Activated T-helper 1 cell treated with anti-CD3 and anti-CD28 coated beads, Interleukin-2, amount 50 U/mL, for 16 hours (primary cell): ENCODE data around the gene FOXP1.
A peak's percentile ranks its signal among the peaks of the same experiment; 100 is the strongest.

Experiments used
- DNase-seq, 2 donors: peaks; one replicate each; pipeline ENCODE4 v3.0.0-alpha.2; 2020; ENCODE audit warnings: low read depth in 1 of 2, low spot score in 1 of 2

FOXP1 gene

DNA sequence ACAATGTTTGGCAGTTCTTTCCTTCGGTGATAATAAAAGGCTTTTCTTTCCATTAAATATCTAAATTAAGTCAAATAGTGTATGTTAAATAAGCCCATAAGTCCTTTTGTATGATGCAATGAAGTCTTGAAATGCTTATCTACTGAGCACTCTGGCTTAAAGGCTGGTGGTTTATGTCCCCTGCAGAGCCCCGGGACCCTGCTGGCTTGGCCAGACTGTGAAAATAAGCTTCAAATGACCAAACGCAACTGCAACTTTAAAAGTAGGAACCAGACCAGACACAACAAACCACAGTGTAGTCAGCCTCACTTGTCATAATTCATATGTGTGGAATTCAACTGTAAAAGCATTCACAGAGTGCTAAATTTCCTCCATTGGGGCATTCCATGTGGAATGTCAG is 72.5 kb downstream of the FOXP1 start:
- DNase-seq = no peak

DNA sequence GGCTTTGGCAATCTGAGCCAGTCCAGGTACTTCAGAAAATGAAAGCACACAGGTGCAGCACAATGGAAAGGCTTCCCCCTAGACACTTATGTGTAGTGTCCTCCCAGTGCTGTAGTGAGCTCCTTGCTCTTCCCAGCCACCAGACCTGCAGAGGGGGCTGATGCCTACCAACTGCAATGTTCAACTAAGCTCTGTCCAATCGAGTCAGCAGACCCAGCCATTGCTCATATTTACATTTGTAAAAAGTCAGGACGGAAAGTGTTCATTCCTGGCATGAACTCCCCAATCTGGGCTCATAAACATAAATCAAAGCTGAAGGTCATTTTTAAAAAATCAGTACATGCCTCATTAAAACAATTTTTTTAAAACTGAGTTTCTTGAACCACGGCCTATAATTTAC is 73.0 kb downstream of the FOXP1 start:
- no peak for DNase-seq

DNA sequence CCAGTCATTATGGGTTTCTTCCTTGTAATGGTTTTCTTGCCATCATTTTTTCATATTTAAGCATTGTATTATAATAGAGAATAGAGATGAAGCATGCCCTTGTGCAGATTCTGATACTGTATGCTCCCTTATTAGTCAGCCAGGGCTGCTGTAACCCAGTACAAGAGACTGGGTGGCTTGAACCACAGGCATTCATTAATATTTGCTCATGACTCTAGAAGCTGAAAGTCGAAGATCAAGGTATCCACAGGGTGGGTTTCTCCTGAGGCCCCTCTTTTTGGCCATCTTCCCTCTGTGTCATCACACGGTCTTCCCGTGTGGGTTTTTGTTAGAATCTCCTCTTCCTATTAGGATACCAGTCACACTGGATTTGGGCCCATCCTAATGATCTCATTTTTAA is 74.5 kb downstream of the FOXP1 start:
- DNase-seq = no peak

DNA sequence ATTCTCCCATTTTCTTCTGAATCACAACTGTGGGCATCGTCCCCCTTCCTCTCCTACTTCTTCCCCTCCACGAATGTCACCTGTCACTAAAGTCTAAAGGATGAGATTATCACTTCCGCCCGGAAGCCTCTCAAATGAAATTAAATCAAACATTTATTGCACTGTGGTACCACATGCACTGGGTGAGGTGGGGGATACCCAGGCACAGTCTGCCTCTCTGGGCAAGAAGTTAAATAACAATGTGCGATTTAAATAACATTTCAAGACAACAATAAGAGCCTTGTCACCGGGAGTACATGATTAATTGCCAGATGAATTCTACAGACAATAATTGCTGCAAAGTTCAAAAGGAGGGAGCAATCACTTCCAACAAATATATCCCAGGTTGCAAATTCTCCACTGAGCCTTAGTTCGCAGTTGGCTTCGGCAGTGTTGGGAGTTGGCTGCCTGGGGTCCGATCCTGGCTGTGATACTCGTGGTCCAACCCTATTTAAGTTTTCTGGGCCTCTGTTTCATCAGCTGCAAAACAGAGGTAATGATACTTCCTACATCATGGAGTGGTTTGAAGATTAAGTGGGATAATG is 77.7 kb downstream of the FOXP1 start:
- DNase-seq = no peak

DNA sequence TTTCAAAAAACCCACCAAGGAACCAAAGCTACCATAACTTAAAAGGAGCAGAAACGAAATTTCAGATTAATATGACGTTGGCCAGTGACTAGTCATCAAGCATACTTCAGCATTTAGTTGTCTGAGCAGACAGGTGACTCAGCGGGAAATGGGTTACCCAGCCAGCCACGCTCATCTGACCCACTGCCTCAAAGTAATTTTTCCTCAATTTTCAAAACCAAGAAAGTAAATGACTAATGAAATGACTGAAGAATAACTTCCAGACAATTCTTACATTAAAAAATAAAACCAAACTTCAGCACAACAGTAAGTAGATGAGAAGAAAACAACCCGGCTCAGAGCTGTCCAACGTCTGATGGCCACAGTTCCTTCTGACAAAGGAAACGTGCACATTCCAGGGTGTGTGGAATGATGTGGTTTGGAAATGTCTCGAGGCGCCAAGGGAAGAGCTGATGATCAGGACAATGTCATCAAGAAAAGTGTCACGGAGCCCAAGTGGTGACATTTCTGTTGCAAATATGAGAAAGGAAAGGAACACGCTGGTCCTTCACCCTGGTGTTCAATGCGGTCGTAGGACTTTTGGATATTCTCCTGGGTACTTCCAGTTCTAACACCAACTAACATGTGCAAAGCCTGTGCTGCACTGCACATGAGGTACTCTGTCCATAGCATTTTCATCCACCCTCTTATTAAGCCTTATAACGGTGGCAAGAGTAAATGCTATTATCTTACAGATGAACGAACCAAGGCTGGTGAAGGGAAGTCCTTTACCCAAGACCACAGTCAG is 79.1 kb downstream of the FOXP1 start:
- DNase-seq = peak in 1 of 2 donors; percentile 26

DNA sequence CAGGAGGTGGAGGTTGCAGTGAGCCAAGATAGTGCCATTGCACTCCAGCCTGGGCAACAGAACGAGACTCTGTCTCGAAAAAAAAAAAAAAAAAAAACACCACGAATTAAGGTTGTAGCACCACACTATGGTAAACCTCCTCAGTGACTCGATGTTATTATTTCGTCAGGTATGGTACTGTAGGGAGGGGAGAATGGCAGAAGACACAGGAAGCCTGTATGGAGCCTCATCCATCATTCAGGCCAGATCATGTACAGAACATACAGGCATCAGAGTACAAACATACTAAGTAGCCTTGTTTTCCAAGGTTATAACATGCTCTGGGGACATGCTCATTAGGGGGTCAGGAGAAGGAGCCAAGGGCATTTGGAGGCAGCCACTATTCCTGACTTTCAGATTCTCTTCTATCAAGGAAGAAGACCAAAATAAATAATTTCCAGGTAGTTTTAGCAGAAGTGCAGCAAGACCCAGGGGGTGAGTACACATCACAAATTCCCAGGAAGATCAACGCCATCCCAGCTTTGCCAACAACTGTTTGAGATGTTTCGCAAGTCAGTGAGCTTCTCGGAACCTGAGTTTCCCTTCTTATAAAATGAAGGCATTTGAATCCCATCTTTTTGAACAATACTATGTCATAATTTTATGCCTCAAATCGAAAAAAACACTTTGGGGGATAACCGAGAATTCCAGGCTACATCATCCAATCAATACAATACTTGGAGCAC is 79.8 kb downstream of the FOXP1 start:
- no peak for DNase-seq

DNA sequence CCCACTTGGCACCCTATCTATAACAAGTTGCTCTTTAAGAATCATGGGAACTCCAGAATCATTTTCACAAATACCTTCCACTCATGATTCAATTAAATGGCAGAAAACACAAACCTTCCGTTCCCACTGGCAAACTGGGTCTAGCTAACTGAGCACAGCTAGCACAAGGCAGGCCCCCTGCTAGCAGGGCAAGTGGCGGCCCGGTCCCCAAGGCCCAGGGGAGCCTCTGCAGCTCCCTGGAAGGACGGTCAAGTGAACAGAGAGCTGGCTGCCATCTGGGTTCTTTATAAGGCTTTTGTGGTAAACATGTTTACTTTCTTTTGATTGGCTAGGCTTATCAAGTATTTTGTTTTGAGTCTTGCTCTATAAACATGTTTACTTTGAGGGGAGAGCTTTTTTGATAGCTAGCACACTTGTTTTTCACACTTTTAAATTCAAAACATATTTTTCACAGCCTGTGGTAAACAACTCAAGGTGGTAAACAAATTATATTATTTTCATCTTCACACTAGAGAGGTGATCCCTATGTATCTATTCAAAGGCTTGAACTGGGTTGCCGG is 81.4 kb downstream of the FOXP1 start:
- no peak for DNase-seq

DNA sequence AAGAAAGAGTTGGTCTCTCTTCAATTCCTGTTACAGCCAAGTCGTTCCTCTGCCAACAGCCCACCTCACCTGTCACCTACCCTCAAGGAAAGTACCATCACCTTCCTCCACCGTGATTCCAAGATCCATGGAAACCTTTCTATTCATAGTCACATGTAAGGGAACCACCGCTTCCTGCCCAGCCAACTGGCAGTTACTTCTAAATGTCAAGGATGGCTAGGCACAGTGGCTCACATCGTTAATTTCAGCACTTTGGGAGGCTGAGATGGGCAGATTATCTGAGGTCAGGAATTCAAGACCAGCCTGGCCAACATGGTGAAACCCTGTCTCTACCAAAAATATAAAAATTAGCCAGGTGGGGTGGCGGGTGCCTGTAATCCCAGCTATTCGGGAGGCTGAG is 82.8 kb downstream of the FOXP1 start:
- no peak for DNase-seq

DNA sequence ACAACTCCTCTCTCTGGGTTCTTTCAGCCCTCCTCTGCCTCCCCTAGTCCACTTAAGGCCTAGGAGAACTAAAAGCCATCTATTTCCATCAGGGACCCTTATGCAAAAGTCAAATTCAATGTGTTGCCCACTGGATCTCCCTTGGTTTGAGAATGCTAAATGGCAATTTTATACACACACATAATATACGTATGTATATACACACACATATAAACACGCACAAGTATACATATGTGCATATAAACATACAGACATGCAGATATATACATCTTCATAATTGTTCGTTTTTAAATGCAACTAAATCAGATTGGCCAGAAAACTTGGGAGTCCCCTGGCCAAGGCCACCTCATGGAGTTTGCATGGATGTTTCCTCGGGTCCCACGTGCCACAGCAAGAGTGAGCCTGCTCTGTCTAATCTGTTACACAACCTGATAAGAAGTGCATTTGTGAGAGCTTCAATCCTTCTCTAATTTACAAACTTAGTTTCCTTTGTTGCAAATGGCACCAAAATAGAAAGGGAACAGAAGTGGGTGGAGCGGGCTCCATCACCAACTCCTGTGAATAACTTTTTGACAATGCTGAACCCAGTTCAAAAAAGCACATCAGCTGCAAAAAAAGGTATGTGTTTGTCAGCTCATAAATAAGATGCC is 84.2 kb downstream of the FOXP1 start:
- no peak for DNase-seq

DNA sequence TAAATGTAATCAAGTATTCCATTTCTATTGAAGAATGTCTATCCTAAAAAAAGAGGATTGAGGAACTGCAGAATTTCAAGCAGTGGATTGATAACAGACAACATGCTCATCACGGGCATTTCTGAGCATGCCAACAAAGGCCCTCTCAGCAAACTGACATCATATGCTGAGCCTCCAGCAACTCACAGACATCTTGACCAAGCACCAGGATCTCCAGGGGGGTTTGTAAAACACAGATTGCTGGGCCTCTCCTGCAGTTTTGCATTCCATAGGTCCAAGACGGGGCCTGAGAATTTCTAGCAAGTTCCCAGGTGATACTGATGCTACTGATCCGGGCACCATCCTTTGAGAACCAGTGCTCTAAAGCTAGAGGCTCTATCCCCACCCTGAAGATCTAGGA is 85.0 kb downstream of the FOXP1 start:
- no peak for DNase-seq

DNA sequence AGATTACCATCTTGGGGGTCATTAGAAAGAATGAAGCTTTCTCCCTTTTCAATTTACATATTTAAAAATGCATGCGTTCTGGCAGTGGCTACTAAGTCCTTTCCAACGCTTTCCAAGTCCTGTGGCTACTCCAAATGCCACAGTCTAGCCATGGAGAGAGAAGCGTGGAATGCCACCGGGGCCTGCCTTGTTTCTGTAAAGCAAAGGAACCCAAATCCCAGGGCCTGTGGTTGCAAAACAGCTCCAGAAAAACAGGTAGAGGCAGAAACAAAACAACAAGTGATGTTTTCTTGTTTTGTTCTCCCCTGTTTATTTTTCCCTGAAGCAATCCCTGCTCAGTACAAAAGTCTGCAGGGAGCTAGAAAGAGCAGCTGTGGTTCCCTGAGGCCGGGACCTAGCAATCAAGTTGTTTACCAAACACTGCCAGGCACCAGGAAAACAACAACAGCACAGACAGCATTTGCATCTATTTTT is 85.5 kb downstream of the FOXP1 start:
- no peak for DNase-seq

DNA sequence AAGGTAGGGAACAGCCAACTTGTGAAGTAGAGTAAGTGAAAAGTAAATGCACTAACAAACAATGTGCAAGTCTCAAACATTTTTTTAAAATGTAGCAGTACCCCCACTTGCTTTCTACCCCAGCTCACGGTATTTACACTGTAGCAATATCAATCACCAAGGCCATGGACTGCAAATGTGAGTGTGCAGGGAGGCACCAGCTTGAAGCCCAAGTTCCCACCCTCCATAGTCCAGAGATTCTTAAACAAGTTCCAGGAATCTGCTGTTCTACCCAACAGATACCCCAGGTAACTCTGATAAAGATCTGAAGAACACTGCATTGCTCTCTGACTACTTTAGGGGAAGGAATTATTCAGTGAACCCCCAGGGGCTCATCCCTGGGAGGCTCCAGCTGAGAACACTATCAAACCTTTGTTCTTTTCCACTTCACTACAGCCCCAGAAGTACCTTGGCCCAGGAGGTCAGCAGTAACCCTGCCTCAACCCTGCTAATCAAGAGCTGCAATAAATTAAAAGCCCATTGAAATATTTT is 86.1 kb downstream of the FOXP1 start:
- no peak for DNase-seq

DNA sequence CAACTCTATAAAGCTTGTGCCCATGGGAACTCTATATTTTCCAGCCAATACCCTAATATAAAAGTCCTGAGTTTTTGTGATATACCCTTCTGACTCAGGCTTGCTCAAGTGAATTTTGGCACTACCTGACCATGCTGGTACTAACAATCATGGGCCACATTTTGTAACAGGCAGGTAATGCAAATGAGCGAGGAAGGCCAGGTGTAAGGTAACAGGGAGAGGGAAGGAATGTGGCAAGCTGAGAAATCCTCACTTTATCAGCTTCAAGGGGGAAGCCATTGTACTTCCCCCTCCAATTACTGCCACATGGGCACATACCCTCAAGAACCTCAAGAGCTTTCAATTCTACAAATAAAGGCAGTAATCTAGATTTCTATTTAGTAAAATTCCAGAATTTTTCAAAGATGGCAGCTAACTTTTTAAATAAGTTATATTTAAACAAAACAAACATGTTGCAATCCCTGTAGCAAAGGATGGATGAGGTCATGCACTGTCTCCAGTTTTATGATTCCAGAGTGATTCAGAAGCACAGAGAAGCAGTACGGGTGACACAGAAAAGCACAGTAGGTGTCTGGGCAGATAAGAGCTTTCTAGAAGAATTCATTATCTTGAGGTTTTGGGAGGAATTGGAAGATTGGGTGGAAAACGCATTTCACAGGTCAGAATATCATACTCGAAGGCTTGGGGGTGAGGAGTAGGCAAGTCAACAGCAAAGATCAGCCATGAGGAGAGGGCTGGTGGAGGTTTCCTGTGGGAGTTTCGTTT is 87.6 kb downstream of the FOXP1 start:
- no peak for DNase-seq

DNA sequence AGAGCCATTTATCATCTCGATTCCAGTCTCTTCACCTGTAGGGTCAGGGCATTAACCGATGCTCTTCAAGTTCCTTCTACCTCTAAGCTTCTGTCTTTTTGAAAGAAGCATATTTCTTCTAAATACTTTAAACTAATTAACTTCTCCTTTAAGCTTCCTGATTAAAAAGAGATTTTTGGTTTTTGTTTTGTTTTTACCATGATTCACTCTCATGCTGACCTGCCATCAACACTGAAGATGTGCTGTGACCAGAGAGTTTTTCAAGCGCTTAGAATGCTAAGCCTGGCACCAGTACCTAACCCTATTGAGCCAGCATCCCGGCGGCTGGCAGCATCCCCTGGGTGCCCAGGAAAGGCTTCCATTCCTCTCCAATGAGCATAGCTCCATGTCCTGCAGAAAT is 89.3 kb downstream of the FOXP1 start:
- DNase-seq = no peak

DNA sequence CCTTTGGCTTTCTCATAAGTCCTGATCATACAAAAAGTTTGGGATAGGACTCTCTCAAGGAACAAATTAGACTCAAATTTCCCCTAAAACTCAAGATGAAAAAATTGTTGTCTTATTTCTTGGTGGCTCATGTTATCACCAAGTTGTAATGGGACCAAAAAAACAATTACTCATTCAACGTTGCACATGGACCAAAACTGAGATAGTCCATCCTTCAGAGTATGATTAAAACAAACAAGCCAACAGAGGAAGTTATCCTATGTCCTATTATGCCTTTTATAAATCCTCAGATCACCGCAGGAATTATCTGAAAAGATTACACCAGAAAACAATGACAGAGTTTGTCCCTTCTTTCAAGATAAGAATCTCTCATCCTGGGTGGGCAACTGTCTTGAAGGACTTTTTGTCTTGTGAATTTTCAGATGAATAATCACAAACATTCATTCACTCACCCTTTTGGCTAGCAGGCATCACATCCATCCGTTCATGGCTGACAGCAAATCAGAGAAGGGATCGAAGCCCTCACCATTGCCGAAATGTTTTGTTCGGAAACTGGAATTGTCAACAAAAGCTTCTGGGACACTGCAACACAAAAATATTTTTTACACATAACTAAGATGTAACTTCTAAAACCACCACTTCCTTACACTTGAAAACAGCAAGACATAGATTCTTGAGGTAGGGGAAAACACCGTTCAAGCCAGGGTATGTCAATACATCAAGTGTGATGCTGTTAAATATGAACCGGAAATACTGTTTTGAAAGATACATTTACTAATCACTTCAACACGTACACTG is 90.4 kb downstream of the FOXP1 start:
- DNase-seq = no peak

DNA sequence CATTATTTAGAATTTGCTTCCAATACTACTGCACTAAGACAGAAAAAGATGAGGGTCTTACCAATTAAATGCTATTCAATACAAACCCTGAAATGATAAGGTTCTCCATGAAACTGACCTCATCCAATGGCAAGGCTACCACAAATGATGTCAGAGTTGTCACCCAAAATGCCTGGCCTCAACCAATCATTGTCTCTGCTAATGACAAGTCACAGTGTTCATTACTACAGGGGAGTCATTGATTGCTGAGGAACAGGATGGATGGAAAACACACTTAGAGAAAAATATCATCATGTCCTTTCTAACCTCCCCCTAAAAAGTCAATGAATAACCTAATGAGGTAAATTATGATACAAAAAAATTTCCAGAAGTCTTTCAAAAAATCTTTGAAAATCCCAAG is 91.0 kb downstream of the FOXP1 start:
- no peak for DNase-seq

DNA sequence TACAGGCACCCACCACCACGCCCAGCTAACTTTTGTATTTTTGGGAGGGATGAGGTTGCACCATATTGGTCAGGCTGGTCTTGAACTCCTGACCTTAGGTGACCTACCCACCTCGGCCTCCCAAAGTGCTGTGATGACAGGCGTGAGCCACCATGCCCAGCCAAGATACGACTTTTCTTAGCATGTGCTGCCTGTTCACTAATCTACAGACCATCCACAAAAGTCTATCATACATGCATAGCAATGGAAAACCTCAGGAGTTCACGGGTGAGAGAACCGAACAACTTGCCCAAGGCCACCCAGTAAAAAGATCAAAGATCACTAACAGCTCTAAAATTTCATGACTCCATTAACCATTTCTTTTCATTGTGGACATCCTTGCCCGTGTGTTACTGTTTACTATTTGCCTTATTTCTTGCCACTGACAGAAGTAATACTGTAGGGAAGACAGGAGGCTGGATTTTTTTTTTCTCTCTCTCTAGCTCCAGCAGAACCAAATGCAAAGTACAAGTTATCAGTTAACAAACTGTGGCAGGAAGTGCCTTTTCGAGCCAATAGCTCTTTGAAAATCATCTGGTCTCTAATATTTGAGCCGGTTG is 92.3 kb downstream of the FOXP1 start:
- DNase-seq = no peak

DNA sequence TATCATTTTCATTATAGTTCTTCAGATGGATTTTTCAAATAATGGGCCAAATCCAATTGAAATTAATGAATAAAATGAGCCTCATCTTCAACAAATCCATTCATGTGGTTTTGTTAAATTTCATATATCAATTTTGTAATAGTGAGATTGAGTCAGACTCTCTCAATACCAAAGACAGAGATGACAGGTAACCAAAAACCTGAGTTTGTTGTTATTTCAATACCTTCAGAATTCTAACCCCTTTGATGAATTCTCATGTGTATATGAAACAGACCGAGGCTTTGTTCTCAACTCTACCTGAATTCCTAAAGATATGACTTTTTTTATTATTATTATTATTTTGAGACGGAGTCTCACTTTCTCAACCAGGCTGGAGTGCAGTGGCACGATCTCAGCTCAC is 92.8 kb downstream of the FOXP1 start:
- DNase-seq = no peak

DNA sequence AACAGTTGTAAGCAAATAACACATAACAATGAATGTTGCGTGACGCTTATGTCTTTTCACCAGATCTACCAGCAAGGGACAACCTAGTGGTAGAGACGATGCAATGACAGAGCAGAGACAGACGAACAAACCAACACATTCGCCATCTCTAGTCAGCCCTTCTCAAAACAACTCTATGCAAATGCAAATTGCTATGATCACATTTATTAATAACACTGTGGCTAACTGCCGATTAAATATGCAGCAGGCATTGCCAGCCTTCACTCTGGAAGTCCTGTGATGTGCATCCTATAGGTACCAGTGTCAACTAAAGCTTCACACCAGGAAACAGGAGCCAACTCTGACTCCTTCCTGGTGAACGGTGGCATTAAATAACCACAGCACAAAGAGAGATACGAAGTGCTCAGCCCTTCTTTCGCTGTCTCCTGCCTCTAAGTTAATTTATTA is 94.2 kb downstream of the FOXP1 start:
- DNase-seq = no peak
